Activated CD8-positive, alpha-beta T cell treated with anti-CD3 and anti-CD28 coated beads, Interleukin-2, amount 10 ng/mL, durations not matched to agents 7 days and 5 days (primary cell): ENCODE data around the gene PCSK6. TPM values are rescaled to one million over a fixed set of nuclear protein-coding genes. Genes with fewer than 3 reads are reported as not detected.

Experiments used
- ATAC-seq: fragments of 150-1000 bp; cut with Tn5 transposase; one replicate; pipeline ENCODE4 v1.10.0; 2021; ENCODE audit warnings: moderate library complexity
- CTCF ChIA-PET: fragments of 350-600 bp; sonication (Branson Sonifier 250); formaldehyde crosslinking; loops from one replicate; lab custom pipeline; 2021; ENCODE audit warnings: antibody characterized with exemption; lab: Charles Lee
- POLR2A ChIA-PET: fragments of 350-600 bp; sonication (Branson Sonifier 250); formaldehyde crosslinking; loops from one replicate; lab custom pipeline; 2021; ENCODE audit warnings: antibody characterized with exemption; lab: Charles Lee
- DNase-seq: peaks from one replicate; pipeline ENCODE4 v3.0.0-alpha.2; 2020
- H3K27ac Mint-ChIP-seq: one replicate; pipeline ENCODE4 v1.8.0; 2021; ENCODE audit warnings: mild to moderate bottlenecking, mixed read lengths
- H3K27me3 Mint-ChIP-seq: one replicate; pipeline ENCODE4 v1.8.0; 2021; ENCODE audit warnings: low read depth, mixed read lengths
- H3K36me3 Mint-ChIP-seq: one replicate; pipeline ENCODE4 v1.8.0; 2021; ENCODE audit warnings: low read depth, mixed read lengths
- H3K4me1 Mint-ChIP-seq: one replicate; pipeline ENCODE4 v1.8.0; 2021; ENCODE audit warnings: low read depth, mixed read lengths
- H3K4me3 Mint-ChIP-seq: one replicate; pipeline ENCODE4 v1.8.0; 2021; ENCODE audit warnings: mild to moderate bottlenecking, mixed read lengths
- H3K9me3 Mint-ChIP-seq: one replicate; pipeline ENCODE4 v1.8.0; 2022; ENCODE audit warnings: mixed read lengths; ENCODE audit not compliant: insufficient read depth
- total RNA-seq, 2 experiments: library from RNA; stranded (reverse); gene quantifications; one replicate each; pipeline ENCODE4 v1.2.3, GENCODE V29; 2021

Gene PCSK6
- total RNA-seq, 2 experiments from 2014 or later = 0.68 to 0.76 TPM

- DNase-seq (no peak), ATAC-seq (no peak)
- ChIA-PET CTCF (interaction anchor here (1.7 kb wide), 2 partner anchors 15 kb away, joined by 4 to 6 read pairs; no protein-coding TSS in a partner anchor), POLR2A (no interaction called here)
- Mint-ChIP-seq H3K27me3 (peaks cover 48% of the 10 kb centered on the region), H3K27ac (no peak overlapping the region), H3K9me3 (no peaks in the 10 kb centered on the region), H3K4me1 (peaks cover 3% of the 10 kb centered on the region), H3K36me3 (no peaks in the 10 kb centered on the region), H3K4me3 (no peak overlapping the region)
Measured at GRCh38 chr15:101486696-101487459, 2.6 kb downstream of the PCSK6 start.

GRCh38 chr15:101483462-101483861 is 6.0 kb downstream of the PCSK6 start:
- Mint-ChIP-seq H3K9me3 (no peaks in the 10 kb centered on the region), H3K27me3 (peaks cover 34% of the 10 kb centered on the region), H3K4me3 (no peak overlapping the region), H3K36me3 (no peaks in the 10 kb centered on the region), H3K27ac (no peak overlapping the region), H3K4me1 (no peaks in the 10 kb centered on the region)
- CTCF ChIA-PET = interaction anchor here (1.6 kb wide), 1 partner anchor 163 kb away, joined by 3 read pairs; no protein-coding TSS in a partner anchor
- ATAC-seq (no peak), DNase-seq (no peak)
- POLR2A ChIA-PET = no interaction called here

- H3K4me3 Mint-ChIP-seq = no peak overlapping the region
- peaks cover 27% of the 10 kb centered on the region for H3K27me3 Mint-ChIP-seq
- H3K36me3 Mint-ChIP-seq = no peaks in the 10 kb centered on the region
- POLR2A ChIA-PET = no interaction called here
- H3K4me1 Mint-ChIP-seq = no peaks in the 10 kb centered on the region
- DNase-seq = no peak
- ATAC-seq = no peak
- H3K27ac Mint-ChIP-seq = no peak overlapping the region
- no peaks in the 10 kb centered on the region for H3K9me3 Mint-ChIP-seq
- CTCF ChIA-PET = interaction anchor here (1.6 kb wide), 1 partner anchor 162 kb away, joined by 3 read pairs; no protein-coding TSS in a partner anchor
Measured at GRCh38 chr15:101482526-101483371, 6.8 kb downstream of the PCSK6 start.

- ATAC-seq (no peak), DNase-seq (no peak)
- H3K36me3 Mint-ChIP-seq = no peaks in the 10 kb centered on the region
- no peak overlapping the region for H3K27ac Mint-ChIP-seq
- H3K9me3 Mint-ChIP-seq = no peaks in the 10 kb centered on the region
- CTCF ChIA-PET = interaction anchor here (1.6 kb wide), 1 partner anchor 161 kb away, joined by 3 read pairs; no protein-coding TSS in a partner anchor
- no peaks in the 10 kb centered on the region for H3K4me1 Mint-ChIP-seq
- H3K4me3 Mint-ChIP-seq = no peak overlapping the region
- POLR2A ChIA-PET = no interaction called here
- peaks cover 20% of the 10 kb centered on the region for H3K27me3 Mint-ChIP-seq
Measured at GRCh38 chr15:101481917-101482525, 7.5 kb downstream of the PCSK6 start.

- no peaks in the 10 kb centered on the region for H3K9me3 Mint-ChIP-seq
- POLR2A ChIA-PET = no interaction called here
- H3K4me1 Mint-ChIP-seq = no peaks in the 10 kb centered on the region
- H3K36me3 Mint-ChIP-seq = no peaks in the 10 kb centered on the region
- no peak for ATAC-seq
- no peak for DNase-seq
- CTCF ChIA-PET = no interaction called here
- no peak overlapping the region for H3K4me3 Mint-ChIP-seq
- H3K27me3 Mint-ChIP-seq = peaks cover 14% of the 10 kb centered on the region
- no peak overlapping the region for H3K27ac Mint-ChIP-seq
Measured at GRCh38 chr15:101481381-101481705, 8.2 kb downstream of the PCSK6 start.

- H3K9me3 Mint-ChIP-seq = no peaks in the 10 kb centered on the region
- DNase-seq (no peak), ATAC-seq (no peak)
- H3K4me1 Mint-ChIP-seq = no peaks in the 10 kb centered on the region
- CTCF ChIA-PET = no interaction called here
- H3K27ac Mint-ChIP-seq = no peak overlapping the region
- POLR2A ChIA-PET = no interaction called here
- peaks cover 14% of the 10 kb centered on the region for H3K27me3 Mint-ChIP-seq
- H3K4me3 Mint-ChIP-seq = no peak overlapping the region
- no peaks in the 10 kb centered on the region for H3K36me3 Mint-ChIP-seq
Measured at GRCh38 chr15:101480613-101481380, 8.7 kb downstream of the PCSK6 start.

GRCh38 chr15:101479851-101480612 is 9.5 kb downstream of the PCSK6 start:
- H3K27ac Mint-ChIP-seq = no peak overlapping the region
- H3K4me1 Mint-ChIP-seq = no peaks in the 10 kb centered on the region
- ChIA-PET POLR2A (no interaction called here), CTCF (no interaction called here)
- ATAC-seq (no peak), DNase-seq (no peak)
- no peaks in the 10 kb centered on the region for H3K9me3 Mint-ChIP-seq
- H3K27me3 Mint-ChIP-seq = peaks cover 11% of the 10 kb centered on the region
- H3K36me3 Mint-ChIP-seq = no peaks in the 10 kb centered on the region
- no peak overlapping the region for H3K4me3 Mint-ChIP-seq

- Mint-ChIP-seq H3K36me3 (no peaks in the 10 kb centered on the region), H3K27ac (no peak overlapping the region), H3K4me1 (no peaks in the 10 kb centered on the region), H3K9me3 (no peaks in the 10 kb centered on the region), H3K4me3 (no peak overlapping the region), H3K27me3 (peaks cover 7% of the 10 kb centered on the region)
- ChIA-PET CTCF (no interaction called here), POLR2A (no interaction called here)
- DNase-seq (no peak), ATAC-seq (no peak)
Measured at GRCh38 chr15:101479342-101479845, 10.1 kb downstream of the PCSK6 start.

- POLR2A ChIA-PET = no interaction called here
- ATAC-seq = no peak
- Mint-ChIP-seq H3K9me3 (no peaks in the 10 kb centered on the region), H3K4me1 (no peaks in the 10 kb centered on the region), H3K27ac (no peak overlapping the region), H3K36me3 (no peaks in the 10 kb centered on the region), H3K27me3 (peaks cover 4% of the 10 kb centered on the region), H3K4me3 (no peak overlapping the region)
- CTCF ChIA-PET = no interaction called here
- no peak for DNase-seq
Measured at GRCh38 chr15:101478701-101479341, 10.7 kb downstream of the PCSK6 start.

GRCh38 chr15:101477851-101478362 is 11.6 kb downstream of the PCSK6 start:
- no peak overlapping the region for H3K27ac Mint-ChIP-seq
- H3K36me3 Mint-ChIP-seq = no peaks in the 10 kb centered on the region
- CTCF ChIA-PET = no interaction called here
- H3K4me1 Mint-ChIP-seq = no peaks in the 10 kb centered on the region
- POLR2A ChIA-PET = no interaction called here
- DNase-seq (no peak), ATAC-seq (no peak)
- H3K27me3 Mint-ChIP-seq = peaks cover 4% of the 10 kb centered on the region
- no peaks in the 10 kb centered on the region for H3K9me3 Mint-ChIP-seq
- no peak overlapping the region for H3K4me3 Mint-ChIP-seq
